Epithelial cell of proximal tubule (primary cell): ENCODE data around the gene SUGT1. TPM values are rescaled to one million over a fixed set of nuclear protein-coding genes. Genes with fewer than 3 reads are reported as not detected.

Source experiments
- total RNA-seq: library from RNA; depleted of rRNA; stranded (reverse); fragments of >200 nt; gene quantifications from 2 replicates; pipeline ENCODE4 v1.2.3, GENCODE V29; 2015

The SUGT1 gene
- total RNA-seq, 1 donor from 2014 or later = 61.4 TPM

Other genes starting within 250 kb of the SUGT1 start
- 10.2 and 19.2 TPM in 2 replicates for gene THSD1, start 246.7 kb upstream of the SUGT1 start, total RNA-seq
- gene VPS36, start 202.2 kb upstream of the SUGT1 start, total RNA-seq = 15.8 and 26.8 TPM in 2 replicates
- gene CKAP2, start 197.4 kb upstream of the SUGT1 start, total RNA-seq = 53.6 and 68.9 TPM in 2 replicates
- 6.1 and 7.5 TPM in 2 replicates for gene HNRNPA1L2, start 10.4 kb upstream of the SUGT1 start, total RNA-seq
- 2.6 TPM in 1 of 2 replicates, not detected in the other for gene CNMD, start 87.0 kb downstream of the SUGT1 start, total RNA-seq
- 2.0 TPM in 1 of 2 replicates, not detected in the other for gene PCDH8, start 195.8 kb downstream of the SUGT1 start, total RNA-seq